GM18520 (cell line): ENCODE results near the gene TRAF3IP1.

Experiments used
- ATAC-seq: cut with Tn5 transposase; IDR thresholded peaks from one replicate; pipeline ENCODE4 v1.9.1; 2021; ENCODE audit not compliant: unreplicated experiment

The TRAF3IP1 gene

GRCh38 chr2:238423561-238424312, 103.4 kb downstream of the TRAF3IP1 start:
- ATAC-seq = no peak

GRCh38 chr2:238424313-238424700, 104.0 kb downstream of the TRAF3IP1 start:
- ATAC-seq = no peak

- no peak for ATAC-seq
Measured at GRCh38 chr2:238425505-238425978, 105.2 kb downstream of the TRAF3IP1 start.

DNA sequence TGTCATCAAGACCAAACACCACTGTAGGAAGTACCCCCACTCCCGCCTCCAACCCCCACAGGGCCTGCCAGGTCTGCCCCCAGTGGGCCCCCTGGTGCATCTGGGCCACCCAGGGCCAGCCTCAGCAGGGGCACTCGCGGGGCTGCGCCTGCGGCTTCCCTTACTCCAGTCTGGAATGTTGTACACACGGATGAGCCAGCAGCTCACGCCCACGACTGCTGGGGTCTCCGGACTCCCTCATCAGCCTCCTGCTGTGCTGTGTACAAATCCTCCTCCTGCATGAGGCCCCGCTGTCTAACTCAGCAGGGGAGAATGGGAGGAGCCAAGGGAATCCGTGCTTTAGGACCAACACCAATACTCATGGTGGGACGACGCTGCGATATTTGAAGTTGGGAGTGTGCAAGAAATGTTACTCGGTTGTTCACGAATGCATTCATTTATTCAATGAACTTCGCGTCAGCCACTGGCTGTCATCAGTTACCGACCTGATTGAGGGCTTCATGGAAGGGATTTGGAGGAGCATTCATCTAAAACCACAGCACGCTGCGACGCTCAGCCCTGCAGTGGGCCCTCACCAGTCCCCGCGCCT, 105.8 kb downstream of the TRAF3IP1 start:
- ATAC-seq = no peak

DNA sequence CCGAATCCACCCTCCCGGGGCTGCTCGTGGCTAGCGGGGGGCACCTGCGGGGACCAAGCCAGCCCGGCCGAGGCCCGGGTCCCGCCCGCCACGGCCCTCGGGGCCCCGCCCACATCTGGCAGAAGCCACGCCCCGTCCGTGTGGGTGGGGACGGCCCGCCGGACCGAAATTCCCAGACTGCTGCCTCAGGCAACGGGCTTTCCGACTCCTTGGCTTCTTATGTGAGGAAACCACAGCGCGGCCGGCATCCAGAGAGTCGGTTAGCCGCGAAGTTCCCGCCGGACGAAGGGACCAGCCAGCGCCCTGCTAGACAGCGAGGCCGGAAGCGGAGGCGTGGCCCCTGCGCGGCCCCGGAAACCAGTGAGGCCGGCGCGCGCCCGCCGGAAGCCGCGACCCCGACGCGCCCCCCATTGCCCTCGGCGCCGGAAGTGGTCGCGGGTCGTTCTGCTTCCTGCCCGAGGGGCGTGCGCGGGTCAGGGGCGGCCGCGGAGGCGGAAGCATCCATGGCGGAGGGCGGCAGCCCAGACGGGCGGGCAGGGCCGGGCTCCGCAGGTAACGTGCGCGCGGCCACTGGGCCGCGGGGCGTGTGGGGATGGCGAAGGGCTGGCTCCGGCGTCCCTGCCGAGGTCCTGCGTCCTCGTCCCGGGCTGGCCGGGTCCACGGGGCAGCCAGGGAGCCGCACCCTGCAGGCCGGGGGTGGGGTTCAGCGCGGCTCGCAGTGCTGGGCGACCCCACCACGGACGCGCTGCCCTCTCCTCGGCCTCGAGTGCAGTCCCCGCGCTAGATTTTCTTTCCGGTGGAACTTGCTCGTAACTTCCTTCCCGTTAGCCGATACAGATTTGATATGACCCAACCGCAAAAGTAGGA, 106.5 kb downstream of the TRAF3IP1 start, which contains the start of gene ASB1:
Gene ASB1 (plus strand): TSS at position 360 of the 867 bp plus-strand sequence. CDS start 144 bp downstream, at position 504.
- ATAC-seq = peak; percentile 62

- ATAC-seq = no peak
Measured at GRCh38 chr2:238427435-238428162, 107.3 kb downstream of the TRAF3IP1 start.

DNA sequence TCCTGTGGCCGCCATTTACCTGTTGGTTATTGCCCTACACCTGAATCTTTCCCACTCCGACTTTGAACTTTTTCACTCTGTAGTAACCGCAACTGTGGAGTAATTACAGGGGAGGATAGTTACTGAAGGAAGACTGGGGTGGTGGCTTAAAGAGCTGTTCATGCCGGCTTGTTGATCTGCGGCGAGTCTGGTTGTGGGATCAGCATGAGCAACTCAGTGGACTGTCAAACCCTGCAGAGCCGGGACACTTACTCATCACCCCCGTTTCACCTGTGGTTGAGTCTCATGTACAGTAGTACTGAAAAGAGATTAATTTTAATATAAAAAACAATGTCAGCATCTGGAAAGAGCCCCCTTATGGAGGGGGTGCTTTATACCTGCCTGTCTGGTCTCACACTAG, 108.5 kb downstream of the TRAF3IP1 start:
- ATAC-seq = no peak

DNA sequence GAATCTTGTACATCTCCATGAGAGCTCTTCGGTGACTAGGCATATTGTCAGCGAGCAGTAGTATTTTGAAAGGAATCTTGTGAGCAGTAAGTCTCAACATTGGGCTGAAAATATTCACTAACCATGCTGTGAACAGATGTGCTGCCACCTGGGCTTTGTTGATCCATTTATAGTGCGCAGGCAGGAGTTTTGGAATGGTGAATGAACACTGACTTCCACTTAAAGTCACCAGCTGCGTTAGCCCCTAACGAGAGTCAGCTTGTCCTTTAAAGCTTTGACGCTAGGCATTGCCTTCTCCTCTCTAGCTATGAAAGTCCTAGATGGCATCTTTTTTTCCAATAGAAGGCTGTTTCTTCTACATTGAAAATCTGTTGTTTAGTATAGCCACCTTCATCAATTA, 110.5 kb downstream of the TRAF3IP1 start:
- ATAC-seq = no peak

- ATAC-seq = no peak
Measured at GRCh38 chr2:238431456-238431855, 111.1 kb downstream of the TRAF3IP1 start.

- ATAC-seq = no peak
Measured at GRCh38 chr2:238433300-238433915, 113.1 kb downstream of the TRAF3IP1 start.

- no peak for ATAC-seq
Measured at GRCh38 chr2:238433941-238434845, 113.9 kb downstream of the TRAF3IP1 start.

- ATAC-seq = no peak
Measured at GRCh38 chr2:238434846-238435751, 114.8 kb downstream of the TRAF3IP1 start.

DNA sequence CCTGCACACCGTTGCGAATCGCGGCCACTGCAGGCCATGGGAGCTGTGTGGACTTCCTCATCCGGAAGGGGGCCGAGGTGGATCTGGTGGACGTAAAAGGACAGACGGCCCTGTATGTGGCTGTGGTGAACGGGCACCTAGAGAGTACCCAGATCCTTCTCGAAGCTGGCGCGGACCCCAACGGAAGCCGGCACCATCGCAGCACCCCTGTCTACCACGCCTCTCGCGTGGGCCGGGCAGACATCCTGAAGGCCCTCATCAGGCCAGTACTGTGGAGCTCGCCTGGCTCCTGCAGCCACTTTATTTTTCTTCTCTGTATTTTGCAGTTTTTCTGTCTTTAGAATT, 115.4 kb downstream of the TRAF3IP1 start:
- no peak for ATAC-seq

DNA sequence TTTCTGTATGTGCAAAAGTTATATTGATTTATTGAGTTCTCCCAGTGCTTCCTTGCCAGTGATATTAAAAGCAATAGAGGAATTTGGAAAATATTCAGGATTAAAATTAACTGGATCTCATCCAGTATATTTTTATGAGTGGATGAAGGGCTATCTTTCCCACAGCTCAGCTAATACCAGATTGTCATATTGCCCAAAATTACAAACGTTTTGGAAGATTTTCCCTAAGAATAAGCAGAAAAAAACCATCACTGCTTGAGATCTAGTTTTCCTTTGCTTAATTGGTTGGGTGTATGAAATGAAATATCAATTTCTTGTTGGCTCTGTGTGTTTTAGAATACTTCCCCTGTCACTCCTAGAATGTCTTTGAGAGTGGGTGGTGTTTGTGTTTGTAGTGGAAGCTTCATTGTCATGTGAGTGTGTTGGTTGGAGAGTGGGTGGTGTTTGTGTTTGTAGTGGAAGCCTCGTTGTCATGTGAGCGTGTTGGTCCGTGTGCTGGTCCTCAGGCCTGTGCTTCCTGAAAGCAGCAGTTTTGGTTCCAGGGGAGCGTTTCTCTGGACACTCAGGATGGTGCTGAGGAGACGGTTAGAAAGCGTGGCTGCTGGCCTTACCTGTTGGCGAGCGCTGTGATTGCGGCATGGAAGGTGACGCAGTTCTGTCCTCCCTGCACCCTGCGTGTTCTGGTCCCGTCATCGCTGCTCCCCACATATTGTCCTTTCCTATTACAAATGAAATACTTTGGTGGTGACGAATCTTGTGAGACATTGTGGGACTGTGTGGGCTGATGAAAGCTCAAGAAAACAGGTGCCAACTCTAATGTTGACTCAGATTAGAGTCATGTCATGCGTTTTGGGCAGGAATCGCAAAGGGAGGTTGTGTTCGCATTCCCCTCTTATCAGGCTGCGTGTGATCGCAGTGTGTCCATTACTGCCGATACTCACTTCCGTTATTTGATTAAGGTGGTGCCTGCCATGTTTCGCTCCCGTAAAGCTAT, 118.8 kb downstream of the TRAF3IP1 start:
- ATAC-seq = no peak

GRCh38 chr2:238439917-238440316, 119.6 kb downstream of the TRAF3IP1 start:
- ATAC-seq = no peak

DNA sequence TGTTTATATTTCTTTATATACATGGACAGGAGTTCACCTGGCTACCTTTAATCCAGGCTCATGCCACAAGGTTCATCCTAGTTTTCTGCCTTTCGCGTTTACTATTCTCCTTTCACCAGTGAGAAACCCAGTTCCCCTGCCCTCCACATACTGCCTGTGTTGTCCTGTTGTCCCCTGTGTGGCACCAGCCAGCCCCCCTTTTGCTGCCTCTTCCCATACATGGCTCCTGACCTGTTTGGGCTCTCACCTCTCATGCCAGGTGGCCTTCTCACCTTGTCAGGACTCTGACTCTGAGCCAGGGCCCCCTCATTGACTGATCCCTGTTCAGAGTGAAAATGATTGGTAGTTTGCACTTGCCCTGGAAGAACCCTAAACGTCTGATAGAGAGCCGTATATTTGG, 120.0 kb downstream of the TRAF3IP1 start:
- no peak for ATAC-seq

- ATAC-seq = no peak
Measured at GRCh38 chr2:238440767-238441166, 120.4 kb downstream of the TRAF3IP1 start.
